ENCODE results near the gene KCNN3. TPM values are rescaled to one million over a fixed set of nuclear protein-coding genes. Genes with fewer than 3 reads are reported as not detected.

Gene KCNN3
- polyA plus RNA-seq, 1 donor = 4.7 TPM

DNA sequence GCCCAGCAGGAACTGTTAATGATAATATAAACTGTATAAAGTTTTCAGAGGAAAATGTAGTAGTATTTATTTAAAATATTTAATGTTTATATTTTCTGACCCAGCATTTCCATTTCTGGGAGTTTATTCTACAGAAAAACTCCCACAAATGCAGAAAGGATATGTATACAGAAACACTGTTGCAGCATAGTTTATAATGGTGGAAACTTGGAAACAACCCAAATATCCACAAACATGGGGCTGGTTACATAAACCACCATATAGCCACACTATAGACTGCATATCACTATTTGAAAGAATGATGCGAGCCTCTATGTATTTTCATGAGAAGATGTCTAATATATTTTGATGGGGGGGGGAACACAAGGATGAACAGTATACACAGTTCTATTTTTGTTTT, 31.5 kb upstream of the KCNN3 start:
- WGBS (ENCODE audit: insufficient coverage, low lambda C conversion rate) = no CpG with 5 or more reads among the region's 1 CpG
- H3K9me3 ChIP-seq (ENCODE audit: control insufficient read depth, low read depth, low read length) = no peaks in the 10 kb centered on the region

DNA sequence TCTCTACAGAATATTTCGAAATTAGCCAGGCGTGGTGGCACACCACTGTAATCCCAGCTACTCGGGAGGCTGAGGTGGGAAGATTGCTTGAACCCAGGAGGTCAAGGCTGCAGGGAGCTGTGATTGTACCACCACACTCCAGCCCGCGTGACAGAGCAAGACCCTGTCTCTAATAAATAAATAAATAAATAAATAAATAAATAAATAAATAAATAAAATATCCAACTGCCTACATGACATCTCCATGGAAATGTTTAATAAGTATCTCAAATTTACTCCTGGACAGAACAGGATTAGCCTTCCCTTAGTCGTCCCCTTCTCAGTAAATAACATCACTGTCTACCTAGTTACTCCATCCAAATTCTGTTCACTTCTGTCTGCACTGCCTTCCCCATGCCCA, 29.0 kb upstream of the KCNN3 start:
- no peak overlapping the region for H3K4me3 ChIP-seq (ENCODE audit: low read length)
- H3K9me3 ChIP-seq (ENCODE audit: control insufficient read depth, low read depth, low read length) = no peaks in the 10 kb centered on the region
- H3K4me1 ChIP-seq (ENCODE audit: control insufficient read depth, insufficient read depth, low read length) = no peaks in the 10 kb centered on the region
- no peaks in the 10 kb centered on the region for H3K36me3 ChIP-seq (ENCODE audit: control insufficient read depth, insufficient read depth, low read length)
- no peak for DNase-seq
- H3K27me3 ChIP-seq (ENCODE audit: control insufficient read depth, insufficient read depth, low read length) = peaks cover 3% of the 10 kb centered on the region
- WGBS (ENCODE audit: insufficient coverage, low lambda C conversion rate) = no CpG with 5 or more reads among the region's 6 CpGs
- no peak overlapping the region for H3K27ac ChIP-seq (ENCODE audit: low read length)

More for the DNA sequence above, 31.5 kb upstream of the KCNN3 start:
- DNase-seq = peak in 1 of 2 donors; percentile 29
- no peak overlapping the region for H3K27ac ChIP-seq (ENCODE audit: low read length)
- peaks cover 2% of the 10 kb centered on the region for H3K27me3 ChIP-seq (ENCODE audit: control insufficient read depth, insufficient read depth, low read length)
- no peak overlapping the region for H3K4me3 ChIP-seq (ENCODE audit: low read length)
- H3K36me3 ChIP-seq (ENCODE audit: control insufficient read depth, insufficient read depth, low read length) = no peaks in the 10 kb centered on the region
- H3K4me1 ChIP-seq (ENCODE audit: control insufficient read depth, insufficient read depth, low read length) = no peaks in the 10 kb centered on the region

DNA sequence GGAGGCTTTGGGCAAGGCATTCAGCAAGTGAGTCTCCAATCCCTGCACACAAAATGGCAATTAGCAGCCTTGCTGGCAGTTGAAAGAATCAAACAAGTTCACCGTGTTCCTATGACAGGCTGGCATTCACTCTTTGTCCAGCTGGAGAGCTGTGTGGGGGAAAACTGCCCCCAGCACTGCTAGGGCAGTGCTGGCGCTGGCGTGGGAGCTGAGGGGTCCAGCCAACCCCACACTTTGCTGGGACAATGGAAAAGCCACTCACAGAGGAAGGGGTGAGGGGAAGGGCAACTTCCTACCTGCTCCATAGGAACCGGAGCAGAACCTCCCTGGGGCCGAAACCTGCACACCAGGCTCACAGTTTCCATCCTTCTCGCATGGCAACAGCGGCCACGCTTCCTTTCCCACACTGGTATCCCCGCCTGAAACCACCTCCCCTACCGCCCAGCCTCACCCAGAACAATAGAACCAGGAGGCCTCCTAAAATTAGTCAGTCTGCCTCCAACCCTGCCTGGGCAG, 26.7 kb upstream of the KCNN3 start:
- no peak for DNase-seq
- no CpG with 5 or more reads among the region's 10 CpGs for WGBS (ENCODE audit: insufficient coverage, low lambda C conversion rate)
- H3K27me3 ChIP-seq (ENCODE audit: control insufficient read depth, insufficient read depth, low read length) = peaks cover 3% of the 10 kb centered on the region
- H3K9me3 ChIP-seq (ENCODE audit: control insufficient read depth, low read depth, low read length) = no peaks in the 10 kb centered on the region
- H3K4me1 ChIP-seq (ENCODE audit: control insufficient read depth, insufficient read depth, low read length) = no peaks in the 10 kb centered on the region
- H3K36me3 ChIP-seq (ENCODE audit: control insufficient read depth, insufficient read depth, low read length) = no peaks in the 10 kb centered on the region
- no peak overlapping the region for H3K4me3 ChIP-seq (ENCODE audit: low read length)
- no peak overlapping the region for H3K27ac ChIP-seq (ENCODE audit: low read length)

DNA sequence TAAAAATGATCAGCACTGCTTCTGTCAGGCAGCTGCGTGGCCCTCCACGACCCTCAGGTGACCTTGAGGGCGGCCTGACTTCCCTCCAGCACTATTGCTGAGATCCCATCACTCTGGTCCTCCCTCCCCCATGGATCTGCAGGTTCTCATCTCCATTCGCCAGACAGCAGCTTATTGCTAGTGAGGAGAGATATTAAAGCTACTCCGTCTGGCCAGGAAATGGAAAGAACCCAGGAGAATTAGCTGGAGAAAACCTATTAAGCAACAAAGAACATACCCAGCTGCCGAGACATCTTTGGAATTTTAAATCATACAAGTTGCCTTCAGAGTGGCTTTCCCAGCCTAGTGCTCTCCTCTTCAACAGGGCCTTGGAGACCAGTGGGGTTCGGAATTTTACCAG, 25.7 kb upstream of the KCNN3 start:
- Histone ChIP-seq H3K9me3 (ENCODE audit: control insufficient read depth, low read depth, low read length) (no peaks in the 10 kb centered on the region), H3K4me3 (ENCODE audit: low read length) (no peak overlapping the region), H3K27me3 (ENCODE audit: control insufficient read depth, insufficient read depth, low read length) (peaks cover 3% of the 10 kb centered on the region), H3K27ac (ENCODE audit: low read length) (no peak overlapping the region), H3K4me1 (ENCODE audit: control insufficient read depth, insufficient read depth, low read length) (no peaks in the 10 kb centered on the region), H3K36me3 (ENCODE audit: control insufficient read depth, insufficient read depth, low read length) (no peaks in the 10 kb centered on the region)
- WGBS (ENCODE audit: insufficient coverage, low lambda C conversion rate) = no CpG with 5 or more reads among the region's 7 CpGs
- no peak for DNase-seq

DNA sequence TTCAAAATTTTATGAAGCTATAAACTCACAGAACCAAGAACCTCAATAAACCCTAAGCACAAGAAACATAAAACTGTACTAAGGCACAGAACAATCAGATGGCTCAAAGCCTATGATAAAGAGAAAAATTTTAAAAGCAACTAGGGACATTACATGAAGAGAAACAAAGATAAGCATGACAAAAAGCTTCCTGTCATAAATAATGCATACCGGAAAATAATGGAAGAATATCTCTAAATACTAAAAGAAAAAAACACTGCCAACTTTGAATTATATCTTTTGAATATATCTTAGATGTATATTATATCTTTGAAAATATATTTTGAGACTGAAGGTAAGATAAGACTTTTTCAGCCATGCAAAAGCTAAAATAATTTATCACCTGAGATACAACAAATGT, 21.4 kb upstream of the KCNN3 start:
- H3K4me3 ChIP-seq (ENCODE audit: low read length) = no peak overlapping the region
- WGBS (ENCODE audit: insufficient coverage, low lambda C conversion rate) = 50% methylated on average over 1 of the region's 1 CpG
- peaks cover 5% of the 10 kb centered on the region for H3K27me3 ChIP-seq (ENCODE audit: control insufficient read depth, insufficient read depth, low read length)
- H3K9me3 ChIP-seq (ENCODE audit: control insufficient read depth, low read depth, low read length) = no peaks in the 10 kb centered on the region
- no peak overlapping the region for H3K27ac ChIP-seq (ENCODE audit: low read length)
- DNase-seq = no peak
- no peaks in the 10 kb centered on the region for H3K36me3 ChIP-seq (ENCODE audit: control insufficient read depth, insufficient read depth, low read length)
- H3K4me1 ChIP-seq (ENCODE audit: control insufficient read depth, insufficient read depth, low read length) = no peaks in the 10 kb centered on the region

DNA sequence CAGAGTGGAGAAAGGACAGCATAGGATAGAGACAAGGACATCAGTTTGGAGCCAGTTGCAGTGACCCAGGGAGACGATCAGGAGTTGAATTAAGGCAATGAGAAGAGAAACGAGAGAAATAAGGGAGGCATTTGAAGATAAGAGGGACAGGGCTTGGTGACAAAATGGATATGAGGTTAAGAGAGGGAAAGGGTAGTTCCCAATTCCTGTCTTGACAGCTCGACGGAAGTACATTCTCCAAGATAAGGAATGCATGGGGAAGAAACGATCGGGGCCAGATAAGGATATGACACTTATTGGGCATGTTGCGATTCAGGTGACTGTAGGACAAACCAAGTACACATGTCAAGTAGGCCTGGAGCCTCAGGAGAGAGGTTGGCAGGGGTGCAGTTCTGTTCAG, 18.7 kb upstream of the KCNN3 start:
- Histone ChIP-seq H3K9me3 (ENCODE audit: control insufficient read depth, low read depth, low read length) (no peaks in the 10 kb centered on the region), H3K4me1 (ENCODE audit: control insufficient read depth, insufficient read depth, low read length) (no peaks in the 10 kb centered on the region), H3K4me3 (ENCODE audit: low read length) (no peak overlapping the region), H3K27me3 (ENCODE audit: control insufficient read depth, insufficient read depth, low read length) (peaks cover 5% of the 10 kb centered on the region), H3K36me3 (ENCODE audit: control insufficient read depth, insufficient read depth, low read length) (no peaks in the 10 kb centered on the region), H3K27ac (ENCODE audit: low read length) (no peak overlapping the region)
- 68% methylated on average over 4 of the region's 7 CpGs for WGBS (ENCODE audit: insufficient coverage, low lambda C conversion rate)
- no peak for DNase-seq

DNA sequence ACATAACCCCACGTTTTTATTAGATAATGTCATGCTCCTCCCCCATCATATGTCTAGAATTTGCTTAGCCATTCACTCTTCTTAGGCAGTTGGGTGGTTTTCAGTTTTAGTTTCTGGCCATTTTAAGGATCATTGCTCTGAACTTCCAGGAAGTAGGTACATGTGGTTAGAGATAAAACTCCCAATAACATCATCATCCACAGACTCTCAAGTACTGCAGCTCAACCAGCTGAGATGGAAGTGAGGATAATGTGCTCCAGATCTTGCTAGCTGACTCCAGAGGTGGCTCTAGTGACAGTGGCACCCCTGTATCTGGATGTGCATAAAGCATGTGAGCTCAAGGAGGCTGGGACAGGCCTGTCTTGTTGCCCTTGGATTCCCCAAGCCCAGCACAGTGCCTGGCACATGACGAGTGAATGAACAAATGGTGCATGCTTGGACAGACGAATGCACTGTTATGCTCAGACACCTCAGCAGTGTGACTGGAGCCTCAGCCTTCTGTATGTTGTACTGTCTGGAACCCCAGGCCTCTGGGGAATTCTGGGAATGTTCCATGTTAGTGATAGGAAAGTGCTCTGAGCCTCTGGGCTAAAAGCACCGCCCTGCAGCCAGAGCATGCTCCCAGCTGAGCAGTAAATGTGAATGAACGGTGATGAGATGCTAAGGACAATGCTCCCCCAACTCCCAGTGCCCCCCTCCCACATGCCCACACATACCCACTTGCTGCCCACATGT, 16.4 kb upstream of the KCNN3 start:
- DNase-seq = no peak
- Histone ChIP-seq H3K9me3 (ENCODE audit: control insufficient read depth, low read depth, low read length) (no peaks in the 10 kb centered on the region), H3K4me1 (ENCODE audit: control insufficient read depth, insufficient read depth, low read length) (no peaks in the 10 kb centered on the region), H3K36me3 (ENCODE audit: control insufficient read depth, insufficient read depth, low read length) (no peaks in the 10 kb centered on the region), H3K27me3 (ENCODE audit: control insufficient read depth, insufficient read depth, low read length) (peaks cover 5% of the 10 kb centered on the region), H3K4me3 (ENCODE audit: low read length) (no peak overlapping the region), H3K27ac (ENCODE audit: low read length) (no peak overlapping the region)
- no CpG with 5 or more reads among the region's 5 CpGs for WGBS (ENCODE audit: insufficient coverage, low lambda C conversion rate)

DNA sequence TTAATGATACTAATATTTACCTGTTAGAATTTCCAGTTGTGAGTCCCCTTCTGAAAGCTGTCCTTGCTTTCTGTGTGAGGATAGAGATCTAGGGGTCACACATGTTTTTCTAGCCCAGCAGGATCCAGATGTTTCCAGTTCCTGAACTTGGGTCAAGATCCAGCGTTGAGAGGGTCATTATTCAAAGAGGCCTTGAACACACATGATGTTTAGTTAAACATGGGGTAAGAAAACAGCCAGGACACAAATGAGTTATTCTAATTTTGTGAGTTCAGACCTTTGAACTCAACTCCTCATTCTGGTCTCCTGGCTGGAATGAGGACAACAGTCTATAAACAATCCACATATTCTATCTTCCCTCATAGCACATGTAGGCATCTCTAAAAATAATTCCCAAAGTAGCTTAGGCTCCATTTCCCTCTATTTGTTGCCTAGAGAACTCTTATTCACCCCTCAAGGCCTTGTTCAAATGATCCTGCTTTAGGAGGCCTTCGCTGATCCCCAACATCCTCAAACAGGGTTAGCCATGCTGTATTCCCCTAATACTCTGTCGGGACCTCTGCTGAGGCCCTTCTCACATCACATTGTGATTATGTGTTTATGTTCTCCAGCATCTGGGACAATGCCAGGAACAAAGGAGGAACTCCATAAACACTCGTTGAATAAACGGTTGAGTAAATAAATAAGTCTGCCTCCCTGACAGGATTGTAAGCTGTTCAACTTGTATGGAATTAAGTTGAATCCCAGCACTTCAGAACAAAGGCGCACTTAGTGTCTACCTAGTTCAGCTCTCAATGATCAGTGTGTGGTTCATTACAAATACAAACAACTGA, 15.0 kb upstream of the KCNN3 start:
- Histone ChIP-seq H3K4me3 (ENCODE audit: low read length) (no peak overlapping the region), H3K36me3 (ENCODE audit: control insufficient read depth, insufficient read depth, low read length) (no peaks in the 10 kb centered on the region), H3K4me1 (ENCODE audit: control insufficient read depth, insufficient read depth, low read length) (no peaks in the 10 kb centered on the region), H3K27ac (ENCODE audit: low read length) (no peak overlapping the region), H3K9me3 (ENCODE audit: control insufficient read depth, low read depth, low read length) (no peaks in the 10 kb centered on the region), H3K27me3 (ENCODE audit: control insufficient read depth, insufficient read depth, low read length) (peaks cover 11% of the 10 kb centered on the region)
- WGBS (ENCODE audit: insufficient coverage, low lambda C conversion rate) = 47% methylated on average over 2 of the region's 6 CpGs
- no peak for DNase-seq

DNA sequence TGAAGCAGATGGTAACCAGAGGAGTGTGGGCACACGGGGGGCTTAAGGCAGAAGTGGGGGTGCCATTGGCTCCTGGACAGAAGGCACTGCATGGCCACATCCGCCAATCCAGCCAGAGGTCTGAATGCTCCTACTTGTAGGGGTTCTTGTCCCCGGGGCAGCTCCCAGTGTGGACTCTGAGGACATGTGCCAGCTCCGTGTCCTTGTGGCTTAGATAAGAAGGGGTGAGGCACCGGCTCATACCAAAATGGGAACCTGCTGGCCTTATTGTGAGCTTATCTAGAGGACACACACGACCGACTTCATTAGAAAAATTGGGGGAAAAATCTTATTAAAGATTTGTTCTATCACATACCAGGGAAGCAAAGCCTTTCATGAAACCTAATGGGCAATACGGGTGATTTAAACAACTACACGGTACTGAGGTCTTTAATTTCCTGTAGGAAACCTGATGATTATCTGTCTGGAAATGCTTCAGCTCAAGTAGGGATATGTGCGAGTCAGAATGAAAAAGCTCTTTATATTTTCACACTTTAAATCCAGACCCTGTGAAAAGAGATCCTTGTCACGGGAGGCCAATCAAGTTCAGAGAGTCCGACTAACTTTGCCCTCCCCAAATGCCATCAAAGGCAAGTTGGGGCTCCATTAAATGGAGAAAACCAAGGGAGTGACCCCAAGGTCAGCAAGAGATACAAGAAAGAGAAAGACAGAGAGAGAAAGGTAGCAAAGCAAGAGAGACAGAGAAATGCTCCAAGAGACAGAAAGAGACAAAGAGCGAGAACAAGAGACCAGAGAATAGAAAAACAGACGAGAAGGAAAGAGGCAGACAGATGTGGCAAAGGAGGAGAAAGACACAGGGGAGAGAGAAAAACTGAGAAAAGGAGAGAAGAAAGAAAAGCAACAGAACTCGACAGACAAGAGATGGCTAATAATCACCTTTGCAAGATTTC, 14.1 kb upstream of the KCNN3 start:
- Histone ChIP-seq H3K27ac (ENCODE audit: low read length) (no peak overlapping the region), H3K36me3 (ENCODE audit: control insufficient read depth, insufficient read depth, low read length) (no peaks in the 10 kb centered on the region), H3K9me3 (ENCODE audit: control insufficient read depth, low read depth, low read length) (no peaks in the 10 kb centered on the region), H3K27me3 (ENCODE audit: control insufficient read depth, insufficient read depth, low read length) (peaks cover 14% of the 10 kb centered on the region), H3K4me1 (ENCODE audit: control insufficient read depth, insufficient read depth, low read length) (no peaks in the 10 kb centered on the region), H3K4me3 (ENCODE audit: low read length) (no peak overlapping the region)
- no peak for DNase-seq
- 86% methylated on average over 3 of the region's 15 CpGs for WGBS (ENCODE audit: insufficient coverage, low lambda C conversion rate)
